ENCODE data around the gene PCP4. TPM values are rescaled to one million over a fixed set of nuclear protein-coding genes. Genes with fewer than 3 reads are reported as not detected.

The PCP4 gene
- total and polyA plus RNA-seq, 7 donors, result 0.06 TPM; not detected in 6

DNA sequence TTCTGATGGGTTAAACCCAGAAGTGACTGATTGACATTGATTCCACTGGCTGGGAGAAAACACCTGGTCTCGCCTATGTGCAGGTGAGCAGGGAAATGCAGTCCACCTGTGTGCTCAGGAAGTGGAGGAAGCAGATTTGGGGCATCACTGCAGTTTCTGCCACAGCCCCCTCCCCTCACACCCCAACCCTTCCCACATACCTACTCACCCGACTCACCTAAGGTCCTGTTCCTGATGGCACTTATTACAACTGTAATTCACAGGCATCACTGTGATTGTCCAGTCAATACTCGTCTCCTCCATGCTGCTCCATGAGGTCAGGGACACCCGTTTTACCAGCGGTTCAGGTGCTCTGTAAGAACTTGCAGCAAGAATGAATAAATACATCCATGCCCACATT is 68.5 kb downstream of the PCP4 start:
- no peaks in the 10 kb centered on the region for H3K36me3 ChIP-seq (ENCODE audit: insufficient read depth in 1 of 2, low read depth in 1 of 2)
- H3K4me1 ChIP-seq, result no peaks in the 10 kb centered on the region
- ATAC-seq (no peak), DNase-seq (no peak)
- H3K27ac ChIP-seq, result no peak overlapping the region
- WGBS, 3 donors, result 87 to 88% (median 87%) methylated on average over 5 of the region's 5 CpGs
- H3K4me3 ChIP-seq, result no peak overlapping the region
- peaks cover 0 to 5% (median 0%) of the 10 kb centered on the region in 3 donors for H3K27me3 ChIP-seq (ENCODE audit: insufficient read depth in 3 of 3, low read length in 2 of 3)
- intact Hi-C loops (cut with DNase I), result no loop called here
- no peaks in the 10 kb centered on the region for H3K9me3 ChIP-seq
- TF ChIP-seq, protein P1, sequence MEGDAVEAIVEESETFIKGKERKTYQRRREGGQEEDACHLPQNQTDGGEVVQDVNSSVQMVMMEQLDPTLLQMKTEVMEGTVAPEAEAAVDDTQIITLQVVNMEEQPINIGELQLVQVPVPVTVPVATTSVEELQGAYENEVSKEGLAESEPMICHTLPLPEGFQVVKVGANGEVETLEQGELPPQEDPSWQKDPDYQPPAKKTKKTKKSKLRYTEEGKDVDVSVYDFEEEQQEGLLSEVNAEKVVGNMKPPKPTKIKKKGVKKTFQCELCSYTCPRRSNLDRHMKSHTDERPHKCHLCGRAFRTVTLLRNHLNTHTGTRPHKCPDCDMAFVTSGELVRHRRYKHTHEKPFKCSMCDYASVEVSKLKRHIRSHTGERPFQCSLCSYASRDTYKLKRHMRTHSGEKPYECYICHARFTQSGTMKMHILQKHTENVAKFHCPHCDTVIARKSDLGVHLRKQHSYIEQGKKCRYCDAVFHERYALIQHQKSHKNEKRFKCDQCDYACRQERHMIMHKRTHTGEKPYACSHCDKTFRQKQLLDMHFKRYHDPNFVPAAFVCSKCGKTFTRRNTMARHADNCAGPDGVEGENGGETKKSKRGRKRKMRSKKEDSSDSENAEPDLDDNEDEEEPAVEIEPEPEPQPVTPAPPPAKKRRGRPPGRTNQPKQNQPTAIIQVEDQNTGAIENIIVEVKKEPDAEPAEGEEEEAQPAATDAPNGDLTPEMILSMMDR (IDR thresholded peaks at IDR 0.05), result no peak

DNA sequence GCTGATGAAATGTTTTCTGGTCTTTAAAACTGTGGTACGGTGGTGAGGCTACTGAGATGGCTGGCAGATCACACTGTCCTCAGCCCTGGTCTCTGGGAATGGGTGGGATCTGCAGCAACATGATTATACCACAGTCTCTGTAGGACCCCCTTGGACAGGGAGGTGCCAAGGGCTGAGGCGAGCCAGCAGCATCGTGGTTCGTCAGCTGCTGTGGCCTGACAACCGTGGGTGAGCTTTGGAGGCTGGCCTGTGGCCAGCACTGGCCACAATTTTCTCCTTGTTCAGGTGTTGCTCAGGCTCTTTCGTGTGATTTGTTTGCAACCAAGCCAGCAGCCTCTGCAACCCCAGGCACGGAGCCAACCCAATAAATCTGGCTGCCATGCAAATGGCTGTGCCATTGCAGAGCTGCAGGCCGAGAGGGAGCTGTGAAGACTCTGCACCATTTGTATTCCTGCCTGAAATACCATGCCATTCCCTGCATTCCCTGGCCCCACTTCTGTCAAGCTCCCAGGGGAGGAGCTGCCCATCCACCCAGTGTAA is 70.9 kb downstream of the PCP4 start:
- no peak for ATAC-seq
- Histone ChIP-seq H3K27ac (no peak overlapping the region), H3K4me3 (no peak overlapping the region), H3K9me3 (no peaks in the 10 kb centered on the region), H3K36me3 (ENCODE audit: insufficient read depth in 1 of 2, low read depth in 1 of 2) (no peaks in the 10 kb centered on the region), H3K27me3 (ENCODE audit: insufficient read depth in 3 of 3, low read length in 2 of 3) (no peaks in the 10 kb centered on the region), H3K4me1 (no peaks in the 10 kb centered on the region)
- 27 to 42% (median 31%) methylated on average over 8 of the region's 8 CpGs for WGBS, 3 donors
- TF ChIP-seq, protein P1 (IDR thresholded peaks at IDR 0.05), result no peak
- DNase-seq, result no peak
- intact Hi-C loops (cut with DNase I), result no loop called here

DNA sequence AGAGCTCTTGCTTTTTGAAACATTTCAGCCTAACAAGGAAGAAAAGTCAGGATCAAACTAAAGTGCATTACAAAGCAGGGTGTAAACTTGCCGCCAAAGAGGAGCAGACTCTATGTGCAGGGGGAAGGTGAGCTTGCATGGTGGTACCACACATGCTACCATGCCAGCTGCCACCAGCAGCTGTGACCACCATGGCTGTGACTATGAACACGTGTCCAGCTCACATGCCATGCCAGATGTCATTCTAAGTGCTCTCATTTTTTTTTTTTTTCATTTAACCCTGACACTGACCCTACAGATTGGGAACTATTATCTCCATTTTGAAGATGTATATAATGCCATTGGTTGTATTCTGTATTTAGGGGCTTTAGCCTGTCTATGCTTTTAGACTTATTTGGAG is 79.0 kb downstream of the PCP4 start:
- TF ChIP-seq, protein P1 (IDR thresholded peaks at IDR 0.05), result no peak
- 35 to 52% (median 39%) methylated on average over 2 of the region's 2 CpGs for WGBS, 3 donors
- DNase-seq (no peak), ATAC-seq (no peak)
- Histone ChIP-seq H3K9me3 (no peaks in the 10 kb centered on the region), H3K36me3 (ENCODE audit: insufficient read depth in 1 of 2, low read depth in 1 of 2) (no peaks in the 10 kb centered on the region), H3K4me1 (no peaks in the 10 kb centered on the region), H3K27me3 (ENCODE audit: insufficient read depth in 3 of 3, low read length in 2 of 3) (no peaks in the 10 kb centered on the region), H3K27ac (no peak overlapping the region), H3K4me3 (no peak overlapping the region)
- intact Hi-C loops (cut with DNase I), result no loop called here

DNA sequence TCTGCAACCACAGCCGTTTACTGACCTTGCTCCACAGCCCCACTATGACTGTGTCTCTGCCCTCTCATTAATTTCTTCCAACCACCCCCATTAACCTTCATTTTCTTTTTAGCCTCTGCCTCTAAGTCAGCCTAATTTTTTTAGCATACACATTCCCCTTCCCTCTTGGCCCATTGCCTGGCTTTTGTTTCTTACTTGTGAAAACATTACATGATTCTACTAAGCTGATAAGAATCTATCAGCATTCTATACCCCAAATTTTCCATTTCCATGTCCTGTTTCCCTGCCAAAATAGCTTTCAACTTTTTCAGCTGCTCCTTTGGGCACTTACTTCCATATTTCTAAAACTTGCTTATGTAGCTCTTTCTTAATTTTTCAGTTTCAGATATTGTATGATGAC is 79.8 kb downstream of the PCP4 start:
- H3K9me3 ChIP-seq, result no peaks in the 10 kb centered on the region
- no peaks in the 10 kb centered on the region for H3K36me3 ChIP-seq (ENCODE audit: insufficient read depth in 1 of 2, low read depth in 1 of 2)
- intact Hi-C loops (cut with DNase I), result no loop called here
- no peaks in the 10 kb centered on the region for H3K27me3 ChIP-seq (ENCODE audit: insufficient read depth in 3 of 3, low read length in 2 of 3)
- no peak for DNase-seq
- H3K4me1 ChIP-seq, result no peaks in the 10 kb centered on the region
- TF ChIP-seq, protein P1 (IDR thresholded peaks at IDR 0.05), result no peak
- WGBS, 3 donors, result 50 to 57% (median 50%) methylated on average over 1 of the region's 1 CpG
- no peak overlapping the region for H3K4me3 ChIP-seq
- ATAC-seq, result no peak
- no peak overlapping the region for H3K27ac ChIP-seq
